ENCODE data around the gene PRRC2A. TPM values are rescaled to one million over a fixed set of nuclear protein-coding genes. Genes with fewer than 3 reads are reported as not detected.
A peak's percentile ranks its signal among the peaks of the same experiment; 100 is the strongest.

PRRC2A gene
- total RNA-seq, 2 experiments from 2014 or later = 206 to 215 TPM

DNA sequence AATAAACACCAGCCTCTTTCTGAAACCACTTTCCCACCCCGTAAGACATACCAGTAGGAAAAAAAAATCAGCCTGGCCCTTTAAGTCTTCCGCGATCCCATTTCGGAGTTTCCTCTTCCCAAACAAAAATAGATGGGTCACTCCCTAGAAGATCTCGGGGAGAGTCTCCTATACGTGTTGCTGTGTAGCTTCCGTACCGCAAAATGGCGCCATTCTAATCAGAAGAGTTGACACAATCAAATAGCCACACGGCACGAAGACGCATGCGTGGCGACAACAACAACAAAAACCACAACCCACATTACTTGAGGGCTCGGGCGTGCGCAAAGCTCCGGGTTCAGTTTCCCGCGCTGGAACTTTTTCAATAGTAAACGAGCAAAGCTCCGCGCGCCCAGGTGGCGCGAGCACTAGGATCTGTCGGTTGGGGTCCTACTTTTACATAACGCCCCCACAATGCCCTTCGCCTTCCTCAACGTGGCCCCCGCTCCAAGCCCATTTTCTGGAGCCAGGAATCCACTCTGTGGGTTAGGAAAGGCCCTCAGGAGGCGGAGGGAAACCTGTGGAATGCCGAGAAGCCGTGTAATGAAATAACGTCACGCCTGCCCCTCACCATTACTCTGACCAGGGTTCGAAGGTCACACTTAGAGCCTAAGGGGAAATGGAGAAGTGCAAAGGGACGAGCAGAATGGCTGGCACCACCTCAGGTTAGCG is 44.4 kb downstream of the PRRC2A start, which contains the start of gene GPANK1:
TSS of gene GPANK1 (minus strand) at position 208 of the 711 bp plus-strand sequence. CDS start 519 bp downstream, outside the sequence.
- ChIA-PET POLR2A (interaction anchor here (0.6 to 7.9 kb wide), 23 partner anchors 12 to 1584 kb away, joined by 3 to 250 read pairs (median 5); partner anchors contain the start of genes ABHD16A, AIF1, APOM and BAG6), CTCF (interaction anchor here (0.8 to 1.3 kb wide), 4 partner anchors 11 to 114 kb away, joined by 3 to 5 read pairs (median 3); partner anchors contain the start of gene BAG6)
- H3K27ac Mint-ChIP-seq = peak within 1 kb of the TSS; percentile 97
- no peak for TF ChIP-seq CTCF (IDR thresholded peaks at IDR 0.05)
- peaks cover 84% of the 10 kb centered on the region for H3K36me3 Mint-ChIP-seq (ENCODE audit: low read depth)
- Histone ChIP-seq H3K4me1 (ENCODE audit: insufficient read depth, low read length) (peaks cover 63% of the 10 kb centered on the region), H3K9me3 (ENCODE audit: control insufficient read depth in 1 of 2, insufficient read depth in 1 of 2, low read length in 2 of 2) (no peaks in the 10 kb centered on the region), H3K27me3 (ENCODE audit: control insufficient read depth in 1 of 2, insufficient read depth in 2 of 2, low read length in 2 of 2) (no peaks in the 10 kb centered on the region), H3K36me3 (ENCODE audit: insufficient read depth, low read length) (peaks cover 55% of the 10 kb centered on the region), H3K4me3 (ENCODE audit: low read length) (peak within 1 kb of the TSS; percentile 79), H3K27ac (ENCODE audit: low read depth in 1 of 2, low read length in 2 of 2) (peak within 1 kb of the TSS; percentile 93 to 96)
- H3K9me3 Mint-ChIP-seq = no peaks in the 10 kb centered on the region
- H3K4me1 Mint-ChIP-seq (ENCODE audit: low read depth) = peaks cover 56% of the 10 kb centered on the region
- no peaks in the 10 kb centered on the region for H3K27me3 Mint-ChIP-seq
- DNase-seq (peak; percentile 82 to 98 (median 89)), ATAC-seq (ENCODE audit: poor library complexity) (peak; percentile 43)
- H3K4me3 Mint-ChIP-seq = peak within 1 kb of the TSS; percentile 95
- intact Hi-C loops (cut with DNase I, micrococcal nuclease) = loop anchor here (1.0 to 10.0 kb wide), 8 partner anchors 13 to 1540 kb away; partner anchors contain the start of genes BAG6 (in 2 of the 2), PRRC2A (in 2 of the 2), ABCF1 (in 1 of the 2) and ABHD16A (in 1 of the 2)

GRCh38 chr6:31665501-31666336 is 45.2 kb downstream of the PRRC2A start, which contains the start of gene CSNK2B:
Gene CSNK2B, plus strand, starts transcription at chr6:31666080. Its CDS starts 752 bp downstream, at chr6:31666832.
- peaks cover 61% of the 10 kb centered on the region for H3K4me1 ChIP-seq (ENCODE audit: insufficient read depth, low read length)
- no peak for TF ChIP-seq CTCF (IDR thresholded peaks at IDR 0.05)
- H3K4me3 ChIP-seq (ENCODE audit: low read length) = peak within 1 kb of the TSS; percentile 79
- intact Hi-C loops (cut with DNase I, micrococcal nuclease) = loop anchor here (1.0 to 10.0 kb wide), 8 partner anchors 13 to 1539 kb away; partner anchors contain the start of genes ABHD16A (in 2 of the 2), BAG6 (in 2 of the 2), PRRC2A (in 2 of the 2) and FKBPL (in 1 of the 2)
- Mint-ChIP-seq H3K27ac (peak within 1 kb of the TSS; percentile 97), H3K36me3 (ENCODE audit: low read depth) (peaks cover 84% of the 10 kb centered on the region), H3K27me3 (no peaks in the 10 kb centered on the region), H3K9me3 (no peaks in the 10 kb centered on the region), H3K4me1 (ENCODE audit: low read depth) (peaks cover 51% of the 10 kb centered on the region), H3K4me3 (peak within 1 kb of the TSS; percentile 95)
- peak within 1 kb of the TSS; percentile 93 to 96 for H3K27ac ChIP-seq (ENCODE audit: low read depth in 1 of 2, low read length in 2 of 2)
- peaks cover 63% of the 10 kb centered on the region for H3K36me3 ChIP-seq (ENCODE audit: insufficient read depth, low read length)
- ATAC-seq (ENCODE audit: poor library complexity) (peak; percentile 85), DNase-seq (peak; percentile 94 to 99 (median 97))
- H3K27me3 ChIP-seq (ENCODE audit: control insufficient read depth in 1 of 2, insufficient read depth in 2 of 2, low read length in 2 of 2) = no peaks in the 10 kb centered on the region
- ChIA-PET CTCF (interaction anchor here (1.3 to 1.6 kb wide), 2 partner anchors 13 to 67 kb away, joined by 3 to 4 read pairs; partner anchors contain the start of gene BAG6), POLR2A (interaction anchor here (1.0 to 7.9 kb wide), 19 partner anchors 12 to 1306 kb away, joined by 3 to 250 read pairs (median 5); partner anchors contain the start of genes ABHD16A, AIF1, APOM and BAG6)
- H3K9me3 ChIP-seq (ENCODE audit: control insufficient read depth in 1 of 2, insufficient read depth in 1 of 2, low read length in 2 of 2) = no peaks in the 10 kb centered on the region

Measured in CD4-positive, alpha-beta T cell (primary cell).